NCI-H82 (cell line): ENCODE results near the gene MYH8.

ENCODE experiments used
- DNase-seq: peaks from one replicate; lab custom pipeline; 2025; lab: John Stamatoyannopoulos, UW

The MYH8 gene

GRCh38 chr17:10380631-10381408 is 40.9 kb downstream of the MYH8 start:
- no peak for DNase-seq

GRCh38 chr17:10372906-10373305 is 48.8 kb downstream of the MYH8 start, which contains the start of gene MYH13:
TSS of gene MYH13 (minus strand) at chr17:10373006. CDS start at chr17:10364530, 8,476 bp downstream.
- DNase-seq, result no peak

- DNase-seq, result no peak
These were observed 51.6 kb downstream of the MYH8 start for GRCh38 chr17:10370016-10370608.

GRCh38 chr17:10369239-10369638 is 52.5 kb downstream of the MYH8 start:
- DNase-seq, result no peak

- no peak for DNase-seq
These were observed 53.2 kb downstream of the MYH8 start for GRCh38 chr17:10368561-10368960.

GRCh38 chr17:10360578-10360977 is 61.2 kb downstream of the MYH8 start:
- DNase-seq, result no peak

- peak; percentile 50 for DNase-seq
These were observed 64.0 kb downstream of the MYH8 start for GRCh38 chr17:10357768-10358167.

GRCh38 chr17:10354651-10355050 is 67.1 kb downstream of the MYH8 start:
- DNase-seq, result no peak

GRCh38 chr17:10352893-10353292 is 68.9 kb downstream of the MYH8 start:
- DNase-seq, result no peak

- DNase-seq, result peak; percentile 15
These were observed 72.3 kb downstream of the MYH8 start for GRCh38 chr17:10349403-10349802.

GRCh38 chr17:10344816-10345215 is 76.9 kb downstream of the MYH8 start:
- no peak for DNase-seq
